Gastroesophageal sphincter (tissue), 4 donors: ENCODE measurements around the gene CEP44. TPM values are rescaled to one million over a fixed set of nuclear protein-coding genes. Genes with fewer than 3 reads are reported as not detected.

ENCODE experiments used
- ATAC-seq: fragments of 150-250 bp; one replicate; pipeline ENCODE4 v1.9.1; 2016; ENCODE audit warnings: mild to moderate bottlenecking, moderate library complexity
- H3K27ac ChIP-seq, 4 donors: fragments of 200-600 bp; sonication (generic) in 3 of 4; 1 replicate in 3 of 4; 2 replicates in 1 of 4; pipeline ENCODE4 v1.5.1; 2016 to 2019
- H3K27me3 ChIP-seq: fragments of 200-600 bp; sonication (generic); one replicate; pipeline ENCODE4 v1.5.1; 2019
- H3K36me3 ChIP-seq, 2 donors: fragments of 200-600 bp; sonication (generic); one replicate each; pipeline ENCODE4 v1.5.1; 2019; ENCODE audit warnings: control low read depth in 1 of 2
- H3K4me1 ChIP-seq, 3 donors: fragments of 200-600 bp; sonication (generic); 1 replicate in 2 of 3; 2 replicates in 1 of 3; pipeline ENCODE4 v1.5.1; 2016 to 2019; ENCODE audit warnings: control low read depth in 2 of 3
- H3K4me3 ChIP-seq, 2 donors: fragments of 200-600 bp; sonication (generic); one replicate each; pipeline ENCODE4 v1.5.1; 2019; ENCODE audit warnings: mild to moderate bottlenecking in 1 of 2, moderate library complexity in 1 of 2
- H3K9me3 ChIP-seq, 3 donors: fragments of 200-600 bp; sonication (generic); one replicate each; pipeline ENCODE4 v1.5.1; 2017 to 2019; ENCODE audit warnings: control low read depth in 2 of 3
- EP300 ChIP-seq: sonication (generic); formaldehyde crosslinking; IDR thresholded peaks from one replicate; pipeline ENCODE4 v1.6.1; 2017; ENCODE audit warnings: antibody characterized with exemption, mild to moderate bottlenecking
- POLR2A ChIP-seq, 2 donors: fragments of 450-650 bp; IDR thresholded peaks; one replicate each; pipeline ENCODE4 v1.6.1; 2017; ENCODE audit warnings: antibody characterized with exemption in 2 of 2, mild to moderate bottlenecking in 2 of 2, moderate library complexity in 1 of 2
- POLR2AphosphoS5 ChIP-seq: sonication (generic); formaldehyde crosslinking; IDR thresholded peaks from one replicate; pipeline ENCODE4 v1.6.1; 2017; ENCODE audit warnings: antibody characterized with exemption
- WGBS, 2 donors: methylation state at CpG; one replicate each; pipeline ENCODE4 v1.1.5; 2018; ENCODE audit warnings: low coverage in 1 of 2; 5-methylcytosine and 5-hydroxymethylcytosine counted together
- total RNA-seq, 4 donors: library from RNA; depleted of rRNA; stranded (reverse); fragments of >200 nt; gene quantifications; one replicate each; pipeline ENCODE4 v1.1.0, GENCODE V29; 2016
- TF ChIP-seq, protein P1 (sequence below), 4 experiments: fragments of 200-600 bp in 2 of 4; fragments of 450-650 bp in 2 of 4; sonication (generic) in 1 of 4; IDR thresholded peaks; one replicate each; pipeline ENCODE4 v1.5.1; 2017 to 2019; ENCODE audit warnings: antibody characterized with exemption in 4 of 4, mild to moderate bottlenecking in 2 of 4, moderate library complexity in 2 of 4

Gene CEP44
- total RNA-seq, 4 donors from 2014 or later, result 9.5 to 19.0 (median 13.5) TPM

DNA sequence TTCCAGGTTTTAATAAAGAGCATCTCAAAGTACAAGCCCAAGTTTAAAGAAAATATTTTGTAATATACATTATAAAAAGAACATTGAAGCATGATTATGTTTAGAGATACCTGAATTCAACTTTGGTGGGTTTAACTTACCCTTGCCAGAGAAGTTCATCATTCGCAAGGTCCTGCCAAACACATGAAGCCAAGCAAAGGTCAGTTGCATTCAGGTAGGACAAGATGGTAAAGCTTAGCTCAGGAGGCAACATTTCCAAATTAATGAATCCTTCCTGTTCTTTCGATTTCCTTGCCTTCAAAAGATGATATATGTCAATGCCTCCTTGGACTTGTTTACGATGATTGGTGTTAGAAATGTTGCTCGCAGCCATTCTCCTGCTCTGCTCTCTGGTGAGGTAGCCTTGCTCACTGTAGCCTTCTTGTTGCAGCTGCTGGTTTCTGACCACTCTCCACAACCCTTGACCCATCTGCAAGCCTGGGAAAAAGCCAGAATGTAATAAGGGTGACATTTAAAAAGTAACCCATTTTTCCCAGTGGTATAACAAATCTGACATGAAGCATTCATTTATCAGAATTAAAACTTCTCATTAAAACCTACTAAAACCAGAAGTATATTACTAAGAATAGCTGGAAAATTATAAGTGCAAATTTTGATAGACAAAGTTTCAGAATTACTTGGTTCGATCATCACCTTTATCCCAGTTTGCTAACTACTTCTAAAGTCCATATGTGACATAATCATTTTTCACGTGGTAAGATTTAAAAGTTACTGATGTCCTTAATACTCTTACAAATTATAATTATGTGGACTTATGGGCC, 20.9 kb upstream of the CEP44 start:
- H3K9me3 ChIP-seq, result no peaks in the 10 kb centered on the region
- peaks cover 0 to 24% (median 0%) of the 10 kb centered on the region in 3 donors for H3K4me1 ChIP-seq
- peaks cover 0 to 8% of the 10 kb centered on the region in 2 donors for H3K36me3 ChIP-seq
- no peaks in the 10 kb centered on the region for H3K27me3 ChIP-seq
- ATAC-seq, result no peak
- no peak for TF ChIP-seq EP300
- TF ChIP-seq, protein P1, sequence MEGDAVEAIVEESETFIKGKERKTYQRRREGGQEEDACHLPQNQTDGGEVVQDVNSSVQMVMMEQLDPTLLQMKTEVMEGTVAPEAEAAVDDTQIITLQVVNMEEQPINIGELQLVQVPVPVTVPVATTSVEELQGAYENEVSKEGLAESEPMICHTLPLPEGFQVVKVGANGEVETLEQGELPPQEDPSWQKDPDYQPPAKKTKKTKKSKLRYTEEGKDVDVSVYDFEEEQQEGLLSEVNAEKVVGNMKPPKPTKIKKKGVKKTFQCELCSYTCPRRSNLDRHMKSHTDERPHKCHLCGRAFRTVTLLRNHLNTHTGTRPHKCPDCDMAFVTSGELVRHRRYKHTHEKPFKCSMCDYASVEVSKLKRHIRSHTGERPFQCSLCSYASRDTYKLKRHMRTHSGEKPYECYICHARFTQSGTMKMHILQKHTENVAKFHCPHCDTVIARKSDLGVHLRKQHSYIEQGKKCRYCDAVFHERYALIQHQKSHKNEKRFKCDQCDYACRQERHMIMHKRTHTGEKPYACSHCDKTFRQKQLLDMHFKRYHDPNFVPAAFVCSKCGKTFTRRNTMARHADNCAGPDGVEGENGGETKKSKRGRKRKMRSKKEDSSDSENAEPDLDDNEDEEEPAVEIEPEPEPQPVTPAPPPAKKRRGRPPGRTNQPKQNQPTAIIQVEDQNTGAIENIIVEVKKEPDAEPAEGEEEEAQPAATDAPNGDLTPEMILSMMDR (IDR thresholded peaks at IDR 0.05), result no peak
- TF ChIP-seq POLR2A (IDR thresholded peaks at IDR 0.05), result no peak
- TF ChIP-seq POLR2AphosphoS5, result no peak
- H3K27ac ChIP-seq, result no peak overlapping the region
- H3K4me3 ChIP-seq, result no peak overlapping the region
- 72 to 87% methylated on average over 4 to 5 of the region's 6 CpGs for WGBS, 2 donors

GRCh38 chr4:174263445-174263736, 20.3 kb upstream of the CEP44 start:
- peaks cover 0 to 24% (median 0%) of the 10 kb centered on the region in 3 donors for H3K4me1 ChIP-seq
- ATAC-seq, result no peak

GRCh38 chr4:174265916-174266315, 17.8 kb upstream of the CEP44 start:
- 0 to 51% methylated on average over 1 to 2 of the region's 2 CpGs for WGBS, 2 donors
- Histone ChIP-seq H3K27me3 (no peaks in the 10 kb centered on the region), H3K27ac (no peak overlapping the region), H3K4me3 (no peak overlapping the region), H3K36me3 (peaks cover 0 to 3% of the 10 kb centered on the region in 2 donors), H3K9me3 (no peaks in the 10 kb centered on the region), H3K4me1 (peaks cover 0 to 24% (median 0%) of the 10 kb centered on the region in 3 donors)
- TF ChIP-seq POLR2AphosphoS5 (no peak), EP300 (no peak), POLR2A (IDR thresholded peaks at IDR 0.05) (no peak)
- no peak for ATAC-seq

More at GRCh38 chr4:174263445-174263736, 20.3 kb upstream of the CEP44 start:
- H3K27me3 ChIP-seq, result no peaks in the 10 kb centered on the region
- TF ChIP-seq EP300 (no peak), POLR2A (IDR thresholded peaks at IDR 0.05) (no peak), POLR2AphosphoS5 (no peak)
- TF ChIP-seq, protein P1 (IDR thresholded peaks at IDR 0.05), result no peak
- no peaks in the 10 kb centered on the region for H3K9me3 ChIP-seq
- WGBS, 2 donors, result 74 to 91% methylated on average over 3 of the region's 3 CpGs
- H3K4me3 ChIP-seq, result no peak overlapping the region
- peaks cover 0 to 2% of the 10 kb centered on the region in 2 donors for H3K36me3 ChIP-seq
- H3K27ac ChIP-seq, result no peak overlapping the region

GRCh38 chr4:174266416-174266815, 17.3 kb upstream of the CEP44 start:
- H3K9me3 ChIP-seq, result no peaks in the 10 kb centered on the region
- H3K4me3 ChIP-seq, result no peak overlapping the region
- no peaks in the 10 kb centered on the region for H3K27me3 ChIP-seq
- peaks cover 0 to 3% of the 10 kb centered on the region in 2 donors for H3K36me3 ChIP-seq
- TF ChIP-seq POLR2A (IDR thresholded peaks at IDR 0.05) (no peak), POLR2AphosphoS5 (no peak), EP300 (no peak)
- peaks cover 0 to 24% (median 0%) of the 10 kb centered on the region in 3 donors for H3K4me1 ChIP-seq
- no peak for ATAC-seq
- WGBS, 2 donors, result 76 to 78% methylated on average over 2 of the region's 2 CpGs
- H3K27ac ChIP-seq, result no peak overlapping the region

- no peaks in the 10 kb centered on the region for H3K9me3 ChIP-seq
- H3K27me3 ChIP-seq, result no peaks in the 10 kb centered on the region
- H3K4me3 ChIP-seq, result no peak overlapping the region
- ATAC-seq, result no peak
- no peak overlapping the region for H3K27ac ChIP-seq
- H3K36me3 ChIP-seq, result no peaks in the 10 kb centered on the region
- no peak for TF ChIP-seq EP300
- TF ChIP-seq, protein P1 (IDR thresholded peaks at IDR 0.05), result no peak
- no peak for TF ChIP-seq POLR2AphosphoS5
- TF ChIP-seq POLR2A (IDR thresholded peaks at IDR 0.05), result no peak
- H3K4me1 ChIP-seq, result peaks cover 0 to 26% (median 0%) of the 10 kb centered on the region in 3 donors
- WGBS, 2 donors, result 82 to 86% methylated on average over 3 to 5 of the region's 5 CpGs
Measured at GRCh38 chr4:174273930-174274329, 9.8 kb upstream of the CEP44 start.

DNA sequence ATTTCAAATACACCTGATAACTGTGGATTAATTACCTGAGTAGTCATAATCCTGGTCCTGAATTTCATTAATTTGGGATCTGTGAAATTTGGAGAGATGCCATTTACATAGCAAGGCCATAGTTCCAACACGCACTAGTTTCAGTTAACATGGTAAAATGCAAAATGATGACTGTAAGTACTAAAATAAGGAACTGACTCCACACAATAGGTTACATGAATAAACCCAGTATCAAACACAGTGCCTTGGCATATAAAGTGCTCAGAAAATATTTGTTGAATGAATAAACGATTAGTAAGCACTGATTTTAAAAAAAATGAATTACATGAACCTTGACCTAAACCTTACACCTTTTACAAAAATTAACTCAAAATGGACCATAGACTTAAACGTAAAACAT, 9.3 kb upstream of the CEP44 start:
- Histone ChIP-seq H3K27me3 (no peaks in the 10 kb centered on the region), H3K36me3 (no peaks in the 10 kb centered on the region), H3K4me1 (peaks cover 0 to 29% (median 0%) of the 10 kb centered on the region in 3 donors), H3K9me3 (no peaks in the 10 kb centered on the region), H3K27ac (no peak overlapping the region), H3K4me3 (no peak overlapping the region)
- no peak for ATAC-seq
- WGBS, 2 donors, result 91 to 100% methylated on average over 3 of the region's 3 CpGs
- TF ChIP-seq EP300, result no peak
- TF ChIP-seq POLR2A (IDR thresholded peaks at IDR 0.05), result no peak
- no peak for TF ChIP-seq POLR2AphosphoS5
- TF ChIP-seq, protein P1 (IDR thresholded peaks at IDR 0.05), result no peak
